K562 treated with DMSO at 1 percent for 24 hours (cell line): ENCODE results near the gene SPDYE16. TPM values are rescaled to one million over a fixed set of nuclear protein-coding genes. Genes with fewer than 3 reads are reported as not detected.

Source experiments
- total RNA-seq: library from RNA; unstranded; fragments of 300-600 nt; gene quantifications from 2 replicates; pipeline ENCODE4 v1.2.3, GENCODE V29; 2022; ENCODE audit warnings: low read depth; ENCODE audit not compliant: insufficient read depth

SPDYE16 gene
- total RNA-seq: not detected in 2 replicates

GRCh38 chr7:76543197-76543596 lies at the start of gene SPDYE16:
Gene SPDYE16 (minus strand): TSS chr7:76543297. CDS start chr7:76541459, 1,838 bp downstream.

GRCh38 chr7:76509931-76510877 lies 32.9 kb downstream of the SPDYE16 start, which contains the start of gene UPK3B:
Gene UPK3B (plus strand): TSS chr7:76510552. CDS start chr7:76510653, 101 bp downstream.

Other genes starting within 250 kb of the SPDYE16 start
- 734 and 824 TPM in 2 replicates for gene HSPB1, start 240.6 kb downstream of the SPDYE16 start, total RNA-seq
- 135 and 146 TPM in 2 replicates for gene YWHAG, start 184.3 kb downstream of the SPDYE16 start, total RNA-seq
- 13.5 and 16.9 TPM in 2 replicates for gene SSC4D, start 133.6 kb downstream of the SPDYE16 start, total RNA-seq
- gene ZP3, start 118.3 kb downstream of the SPDYE16 start, total RNA-seq: 11.1 and 12.2 TPM in 2 replicates
- 59.7 and 62.8 TPM in 2 replicates for gene DTX2, start 81.6 kb downstream of the SPDYE16 start, total RNA-seq
- gene UPK3B, start 32.7 kb downstream of the SPDYE16 start, total RNA-seq: not detected in 2 replicates
- 21.6 and 29.2 TPM in 2 replicates for gene POMZP3, start 84.0 kb upstream of the SPDYE16 start, total RNA-seq